Measurements from ENCODE around the gene EXOSC5.

DNA sequence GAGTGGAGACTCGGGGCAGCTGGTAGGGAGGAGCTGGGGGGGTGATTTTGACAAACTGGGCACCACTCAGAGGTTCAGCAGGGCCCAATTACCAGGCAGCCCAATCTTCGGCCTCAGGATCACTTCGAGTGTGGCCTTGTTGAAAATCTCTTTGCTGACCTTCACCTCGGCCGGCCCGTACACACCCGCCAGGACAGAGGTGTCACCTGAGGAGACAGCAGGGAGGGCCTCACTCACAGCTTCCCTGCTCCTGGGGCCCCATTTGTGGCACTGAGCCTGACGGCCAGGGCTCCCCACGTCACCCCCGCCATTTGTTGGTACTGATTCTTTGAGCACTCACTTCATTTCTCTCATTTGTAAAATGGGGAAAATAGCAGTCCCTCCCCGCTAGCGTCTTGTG is 4.4 kb downstream of the EXOSC5 start:
- TF ChIP-seq, protein P1, sequence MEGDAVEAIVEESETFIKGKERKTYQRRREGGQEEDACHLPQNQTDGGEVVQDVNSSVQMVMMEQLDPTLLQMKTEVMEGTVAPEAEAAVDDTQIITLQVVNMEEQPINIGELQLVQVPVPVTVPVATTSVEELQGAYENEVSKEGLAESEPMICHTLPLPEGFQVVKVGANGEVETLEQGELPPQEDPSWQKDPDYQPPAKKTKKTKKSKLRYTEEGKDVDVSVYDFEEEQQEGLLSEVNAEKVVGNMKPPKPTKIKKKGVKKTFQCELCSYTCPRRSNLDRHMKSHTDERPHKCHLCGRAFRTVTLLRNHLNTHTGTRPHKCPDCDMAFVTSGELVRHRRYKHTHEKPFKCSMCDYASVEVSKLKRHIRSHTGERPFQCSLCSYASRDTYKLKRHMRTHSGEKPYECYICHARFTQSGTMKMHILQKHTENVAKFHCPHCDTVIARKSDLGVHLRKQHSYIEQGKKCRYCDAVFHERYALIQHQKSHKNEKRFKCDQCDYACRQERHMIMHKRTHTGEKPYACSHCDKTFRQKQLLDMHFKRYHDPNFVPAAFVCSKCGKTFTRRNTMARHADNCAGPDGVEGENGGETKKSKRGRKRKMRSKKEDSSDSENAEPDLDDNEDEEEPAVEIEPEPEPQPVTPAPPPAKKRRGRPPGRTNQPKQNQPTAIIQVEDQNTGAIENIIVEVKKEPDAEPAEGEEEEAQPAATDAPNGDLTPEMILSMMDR (IDR thresholded peaks at IDR 0.05), result no peak
- no peak for TF ChIP-seq POLR2A (IDR thresholded peaks at IDR 0.05)
